HL-60/S4 treated with phorbol 12-myristate 13-acetate at 8.2 ng/mL for 4 days and 3 days (cell line): ENCODE measurements around the gene SIX5.
"Not testable (repeated sequence)": the region's sequence is repeated elsewhere in the genome, so short reads cannot be mapped to it uniquely, and the experiment has no call there.

ENCODE experiments used
- in situ Hi-C: fragments of 300-500 bp; cut with MboI; formaldehyde crosslinking; loops from 2 replicates; pipeline ENCODE4 v1.15.0; 2022; ENCODE audit warnings: low sequenced_read_pairs

Gene SIX5

GRCh38 chr19:45768984-45769782 is at the start of gene SIX5:
SIX5 (minus strand) TSS chr19:45769252; CDS start chr19:45768844, 408 bp downstream.
- in situ Hi-C loops: no loop called here

- in situ Hi-C loops: no loop called here
These were observed 48.8 kb upstream of the SIX5 start for GRCh38 chr19:45817725-45818301.

GRCh38 chr19:45817010-45817724 is 48.1 kb upstream of the SIX5 start:
- in situ Hi-C loops: no loop called here

GRCh38 chr19:45816236-45817009 is 47.4 kb upstream of the SIX5 start:
- in situ Hi-C loops: no loop called here

DNA sequence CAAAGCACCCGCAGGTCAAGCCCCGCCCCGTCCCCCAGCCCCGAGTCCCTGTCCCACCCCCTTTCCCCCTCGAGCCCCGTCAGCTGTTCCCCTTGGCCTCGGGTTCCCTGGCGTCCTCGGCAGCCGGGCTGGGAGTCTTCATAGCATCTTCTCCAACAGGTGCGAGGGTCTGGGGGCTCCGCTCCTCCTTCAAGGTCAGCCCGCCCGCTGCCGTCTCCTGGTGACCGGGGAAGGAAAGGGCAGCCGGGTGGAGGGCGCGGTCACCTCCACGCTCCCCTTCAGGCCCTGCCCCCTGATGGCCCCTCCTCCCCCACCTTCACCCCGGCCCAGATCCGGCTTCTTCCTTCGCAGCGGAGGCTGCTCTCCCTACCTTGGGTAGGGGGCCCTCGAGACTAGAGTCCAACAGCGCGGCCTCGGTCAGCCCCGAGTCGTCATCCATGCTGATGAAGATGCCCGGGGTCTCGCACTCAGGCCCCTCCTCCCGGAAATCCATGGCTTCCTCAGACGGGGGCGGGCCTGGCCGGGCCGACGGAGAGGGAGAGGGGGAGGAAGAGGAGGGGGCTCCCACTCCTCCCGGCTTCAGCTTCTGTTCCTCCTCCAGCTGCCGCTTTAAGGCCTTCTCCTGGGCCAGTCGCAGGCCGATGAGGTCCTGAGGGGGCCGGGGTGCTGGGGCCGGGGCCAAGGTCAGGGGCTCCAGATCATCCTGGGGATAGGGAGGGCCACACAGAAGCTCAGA is 46.6 kb upstream of the SIX5 start:
- in situ Hi-C loops: no loop called here

- in situ Hi-C loops: no loop called here
These were observed 45.9 kb upstream of the SIX5 start, which contains the start of gene RSPH6A for GRCh38 chr19:45814851-45815480. RSPH6A (minus strand) TSS chr19:45815308; CDS start chr19:45815176, 132 bp downstream.

DNA sequence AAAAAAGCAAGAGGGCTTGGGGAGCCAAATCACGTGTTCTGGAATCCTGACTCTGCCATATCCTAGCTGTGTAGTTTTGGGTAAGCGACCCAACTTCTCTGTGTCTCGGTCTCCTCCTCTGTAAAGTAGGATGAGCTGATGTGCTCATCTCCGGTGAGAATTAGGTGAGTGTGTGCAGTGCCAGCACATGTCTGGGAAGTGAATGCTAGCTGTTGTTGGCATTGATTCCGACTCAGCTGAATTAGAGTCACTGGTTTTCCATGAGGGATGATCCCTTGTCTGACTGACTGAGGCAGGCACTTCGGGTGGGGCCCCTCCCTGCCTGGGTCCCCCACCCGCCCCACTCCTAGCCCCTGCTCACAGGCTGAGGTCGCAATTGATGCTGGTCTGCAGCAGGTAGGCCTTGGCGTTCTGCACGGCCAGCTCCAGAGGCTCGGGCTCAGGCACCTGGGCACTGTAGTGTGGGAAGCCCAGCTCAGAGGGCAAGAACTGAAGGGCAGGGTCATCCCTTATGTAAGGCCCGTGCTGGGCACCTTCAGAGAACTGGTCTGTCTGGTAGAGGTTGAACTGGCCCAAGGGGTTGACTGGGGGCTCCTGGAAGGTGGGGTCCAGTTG is 45.2 kb upstream of the SIX5 start:
- in situ Hi-C loops: no loop called here

- in situ Hi-C loops: no loop called here
These were observed 43.2 kb upstream of the SIX5 start for GRCh38 chr19:45812297-45812696.

GRCh38 chr19:45809643-45810159 is 40.6 kb upstream of the SIX5 start:
- in situ Hi-C loops: no loop called here

DNA sequence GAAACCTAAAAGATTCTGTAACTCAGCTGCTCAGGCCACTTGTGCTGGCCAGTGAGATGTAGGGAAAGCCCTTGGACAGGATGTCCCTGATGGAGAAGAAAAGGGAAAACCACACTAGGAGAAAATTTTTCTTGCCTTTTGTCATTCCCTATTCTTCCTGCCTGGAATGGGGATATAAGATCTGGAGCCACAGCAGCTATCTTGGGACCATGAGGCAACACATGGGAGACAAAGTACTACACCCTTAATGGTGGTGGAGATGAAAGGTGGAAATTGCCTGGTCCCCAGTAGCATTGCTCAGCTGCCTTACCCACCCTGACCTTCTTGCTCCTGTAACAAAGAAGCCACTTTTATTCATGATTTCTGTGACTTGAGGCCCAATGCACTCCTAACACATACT is 36.7 kb upstream of the SIX5 start:
- in situ Hi-C loops: no loop called here

GRCh38 chr19:45804959-45805230 is 35.8 kb upstream of the SIX5 start:
- in situ Hi-C loops: no loop called here

DNA sequence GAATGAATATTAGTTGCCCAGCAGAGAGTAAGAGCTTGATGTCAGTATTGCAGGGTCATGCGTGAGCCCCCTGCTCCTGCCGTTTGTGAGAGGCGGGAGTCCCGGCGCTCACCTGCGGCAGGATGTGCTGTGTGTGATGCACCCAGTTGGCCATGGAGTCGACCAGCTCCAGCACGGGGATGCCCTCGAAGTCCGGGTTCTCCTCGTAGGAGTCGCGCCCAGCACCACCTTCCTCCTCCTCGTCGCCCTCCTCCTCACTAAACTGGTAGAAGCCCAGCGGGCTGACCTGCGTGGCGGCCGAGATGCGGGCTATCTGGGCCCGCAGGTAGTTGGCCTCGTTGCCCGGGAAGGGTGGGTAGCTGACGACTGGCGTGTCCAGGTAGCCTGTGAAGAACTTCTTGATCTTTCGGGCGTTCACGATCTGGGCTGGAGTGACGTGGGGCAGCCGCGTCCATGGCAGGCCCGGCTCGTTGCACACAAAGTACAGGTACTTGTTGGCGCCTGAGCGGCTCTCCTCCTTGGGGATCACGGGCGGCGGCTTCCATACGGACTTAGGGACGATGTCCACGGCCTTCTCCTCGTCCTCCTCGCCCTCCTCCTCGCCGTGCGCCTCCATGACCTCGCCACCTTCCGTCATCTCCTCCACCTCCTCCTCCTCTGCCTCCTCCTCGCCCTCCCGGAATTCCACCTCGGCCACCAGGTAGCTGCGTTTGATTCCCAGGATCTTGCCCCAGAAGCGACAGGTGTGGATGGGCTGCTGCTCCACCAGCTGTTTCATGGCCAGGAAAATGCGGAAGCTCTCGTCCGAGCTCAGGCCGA is 35.3 kb upstream of the SIX5 start:
- in situ Hi-C loops: no loop called here

GRCh38 chr19:45801603-45802175 is 32.6 kb upstream of the SIX5 start:
- in situ Hi-C loops: no loop called here

DNA sequence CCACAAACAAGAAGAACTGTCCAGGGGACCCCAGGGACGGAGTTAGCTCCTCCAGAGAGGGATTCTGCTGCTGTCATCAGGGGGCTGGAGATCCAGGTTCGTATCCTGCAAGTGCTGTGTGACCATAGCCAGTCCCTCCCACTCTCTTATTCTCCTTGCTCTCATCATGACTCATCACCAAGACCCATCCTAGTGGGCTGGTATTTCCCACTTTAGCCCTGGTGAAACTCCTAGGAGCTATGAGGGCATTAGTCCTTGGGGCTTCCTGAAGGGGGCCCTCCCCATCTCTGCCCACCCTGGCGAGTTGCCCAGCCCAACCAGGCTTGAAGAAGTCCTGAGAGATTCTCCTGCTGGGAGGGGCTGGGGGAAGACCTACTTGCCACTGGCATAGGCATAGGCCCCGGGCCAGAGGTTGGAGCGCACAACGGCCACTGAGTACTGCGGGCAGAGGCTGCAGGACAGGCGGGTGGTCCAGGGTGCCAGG is 31.1 kb upstream of the SIX5 start:
- in situ Hi-C loops: no loop called here

- in situ Hi-C loops: not testable (repeated sequence)
These were observed 30.5 kb upstream of the SIX5 start for GRCh38 chr19:45799541-45799940.

DNA sequence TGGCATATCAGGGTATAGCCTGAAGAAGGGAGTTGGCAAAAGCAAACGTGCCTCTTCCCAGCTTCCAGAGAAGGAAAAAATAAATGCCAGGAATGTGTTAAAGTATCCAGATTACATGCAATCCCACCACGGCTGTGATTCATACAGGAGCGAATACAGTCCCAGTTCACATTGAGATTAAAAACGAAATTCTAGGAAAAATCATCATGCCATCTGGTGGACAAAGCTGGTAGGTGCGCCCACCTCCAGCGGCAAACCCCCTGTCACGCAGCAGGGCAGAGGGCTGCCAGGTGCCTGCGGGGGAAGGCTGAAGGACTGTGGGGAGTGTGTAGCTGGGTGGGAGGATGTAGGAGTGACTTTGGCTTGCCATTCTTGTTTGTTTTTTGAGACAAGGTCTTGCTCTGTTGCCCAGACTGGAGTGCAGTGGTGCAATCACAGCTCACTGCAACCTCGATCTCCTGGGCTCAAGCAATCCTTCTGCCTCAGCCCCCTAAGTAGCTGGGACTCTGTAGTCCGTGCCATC is 30.0 kb upstream of the SIX5 start:
- in situ Hi-C loops: no loop called here

DNA sequence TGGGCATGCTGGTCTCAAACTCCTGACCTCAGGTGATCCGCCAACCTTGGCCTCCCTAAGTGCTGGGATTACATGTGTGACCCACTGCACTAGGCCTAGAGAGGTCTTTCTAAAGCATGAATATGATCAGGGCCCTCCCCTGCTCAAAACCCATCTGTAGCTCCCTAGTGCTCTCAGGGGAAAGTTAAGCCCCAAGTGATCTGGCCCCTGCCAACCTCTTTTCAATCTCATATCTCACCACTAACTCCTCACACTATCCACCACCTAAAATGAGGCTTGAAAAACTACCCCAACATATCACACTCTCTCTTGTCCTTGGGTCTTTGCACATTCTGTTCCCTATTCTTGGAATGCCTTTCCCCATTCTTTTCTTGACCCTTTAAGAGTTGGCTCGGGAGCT is 25.6 kb upstream of the SIX5 start:
- in situ Hi-C loops: no loop called here

GRCh38 chr19:45793876-45794275 is 24.8 kb upstream of the SIX5 start:
- in situ Hi-C loops: no loop called here
